Hepatocyte (in vitro differentiated cells): ENCODE data around the gene CHD1. TPM values are rescaled to one million over a fixed set of nuclear protein-coding genes. Genes with fewer than 3 reads are reported as not detected.

Experiments
- DNase-seq: peaks from one replicate; pipeline ENCODE4 v3.0.0-alpha.2; 2016; ENCODE audit warnings: low spot score
- H2AFZ ChIP-seq: fragments of 200-600 bp; sonication (generic); 2 replicates; pipeline ENCODE4 v1.6.0; 2016; ENCODE audit warnings: antibody characterized with exemption, mild to moderate bottlenecking
- H3K27ac ChIP-seq: fragments of 200-600 bp; sonication (generic); 2 replicates; pipeline ENCODE4 v1.5.1; 2016; ENCODE audit warnings: mild to moderate bottlenecking
- H3K27me3 ChIP-seq: fragments of 200-600 bp; sonication (generic); 2 replicates; pipeline ENCODE4 v1.6.1; 2016
- H3K36me3 ChIP-seq: fragments of 200-600 bp; sonication (generic); replicated peaks from 2 replicates; pipeline ENCODE4 v1.5.1; 2016; ENCODE audit warnings: low read depth; ENCODE audit not compliant: insufficient read depth
- H3K4me1 ChIP-seq: fragments of 200-600 bp; sonication (generic); 2 replicates; pipeline ENCODE4 v1.5.1; 2016; ENCODE audit warnings: mild to moderate bottlenecking, moderate library complexity; ENCODE audit not compliant: insufficient read depth
- H3K4me2 ChIP-seq: fragments of 200-600 bp; sonication (generic); 2 replicates; pipeline ENCODE4 v1.6.0; 2016
- H3K4me3 ChIP-seq: fragments of 200-600 bp; sonication (generic); 2 replicates; pipeline ENCODE4 v1.5.1; 2016; ENCODE audit warnings: mild to moderate bottlenecking
- H3K79me2 ChIP-seq: fragments of 200-600 bp; sonication (generic); 2 replicates; pipeline ENCODE4 v1.6.0; 2017; ENCODE audit warnings: mild to moderate bottlenecking
- H3K9me2 ChIP-seq: fragments of 200-600 bp; sonication (generic); replicated peaks from 2 replicates; pipeline ENCODE4 v1.6.0; 2017; ENCODE audit warnings: mild to moderate bottlenecking; ENCODE audit not compliant: insufficient read depth
- H3K9me3 ChIP-seq: fragments of 200-600 bp; sonication (generic); 2 replicates; pipeline ENCODE4 v1.5.1; 2016; ENCODE audit warnings: low read depth, mild to moderate bottlenecking
- H4K20me1 ChIP-seq: fragments of 200-600 bp; sonication (generic); 2 replicates; pipeline ENCODE4 v1.6.0; 2016; ENCODE audit warnings: mild to moderate bottlenecking; ENCODE audit not compliant: insufficient read depth, poor library complexity, severe bottlenecking
- CTCF ChIP-seq: fragments of 200-600 bp; sonication (generic); IDR thresholded peaks from 2 replicates; pipeline ENCODE4 v1.5.1; 2016; ENCODE audit warnings: antibody characterized with exemption, mild to moderate bottlenecking; ENCODE audit not compliant: poor library complexity
- EZH2 ChIP-seq: fragments of 200-600 bp; sonication (generic); IDR thresholded peaks from 2 replicates; pipeline ENCODE4 v1.6.1; 2016; ENCODE audit warnings: antibody characterized with exemption, mild to moderate bottlenecking, borderline replicate concordance
- EZH2phosphoT487 ChIP-seq: fragments of 200-600 bp; sonication (generic); IDR thresholded peaks from one replicate; pipeline ENCODE4 v1.6.1; 2018; ENCODE audit warnings: antibody characterized with exemption, mild to moderate bottlenecking, low read depth, moderate library complexity; ENCODE audit not compliant: unreplicated experiment, severe bottlenecking
- WGBS: methylation state at CpG from one replicate; pipeline ENCODE4 v1.1.6; 2016; ENCODE audit warnings: low lambda C conversion rate; ENCODE audit errors: missing lambda C conversion rate; 5-methylcytosine and 5-hydroxymethylcytosine counted together
- polyA plus RNA-seq: library from polyadenylated mRNA; unstranded; fragments of >200 nt; fragmentation: Nextera tagmentation; extraction: Ambion mirVana; gene quantifications from 2 replicates; pipeline ENCODE4 v1.2.1, GENCODE V29; 2016
- total RNA-seq: library from RNA; depleted of rRNA; stranded (reverse); fragments of >200 nt; gene quantifications from 2 replicates; pipeline ENCODE4 v1.2.3, GENCODE V29; 2014

CHD1 gene
- total and polyA plus RNA-seq, 2 experiments from 2014 or later, result 14.2 to 81.4 TPM

GRCh38 chr5:98917433-98917832 lies 11.4 kb downstream of the CHD1 start:
- H2AFZ ChIP-seq, result no peak overlapping the region
- H3K4me1 ChIP-seq, result no peaks in the 10 kb centered on the region
- H3K4me2 ChIP-seq, result no peak overlapping the region
- H3K9me2 ChIP-seq, result no peaks in the 10 kb centered on the region
- peaks cover 36% of the 10 kb centered on the region for H4K20me1 ChIP-seq
- no peaks in the 10 kb centered on the region for H3K36me3 ChIP-seq
- H3K4me3 ChIP-seq, result no peak overlapping the region
- H3K27me3 ChIP-seq, result no peaks in the 10 kb centered on the region
- H3K9me3 ChIP-seq, result no peaks in the 10 kb centered on the region
- no peak overlapping the region for H3K27ac ChIP-seq
- TF ChIP-seq EZH2 (no peak), CTCF (no peak)
- no peak for DNase-seq
- WGBS, result 86% methylated on average over 2 of the region's 2 CpGs
- peaks cover 100% of the 10 kb centered on the region for H3K79me2 ChIP-seq

GRCh38 chr5:98916540-98916939 lies 12.3 kb downstream of the CHD1 start:
- 0% methylated on average over 1 of the region's 2 CpGs for WGBS
- no peaks in the 10 kb centered on the region for H3K9me2 ChIP-seq
- no peak for DNase-seq
- no peak overlapping the region for H3K4me3 ChIP-seq
- no peaks in the 10 kb centered on the region for H3K4me1 ChIP-seq
- no peak overlapping the region for H3K4me2 ChIP-seq
- no peak overlapping the region for H2AFZ ChIP-seq
- H3K36me3 ChIP-seq, result no peaks in the 10 kb centered on the region
- peaks cover 100% of the 10 kb centered on the region for H3K79me2 ChIP-seq
- H4K20me1 ChIP-seq, result peaks cover 38% of the 10 kb centered on the region
- TF ChIP-seq EZH2phosphoT487, result no peak
- no peak for TF ChIP-seq EZH2
- no peak for TF ChIP-seq CTCF
- no peaks in the 10 kb centered on the region for H3K27me3 ChIP-seq
- H3K9me3 ChIP-seq, result no peaks in the 10 kb centered on the region
- no peak overlapping the region for H3K27ac ChIP-seq

DNA sequence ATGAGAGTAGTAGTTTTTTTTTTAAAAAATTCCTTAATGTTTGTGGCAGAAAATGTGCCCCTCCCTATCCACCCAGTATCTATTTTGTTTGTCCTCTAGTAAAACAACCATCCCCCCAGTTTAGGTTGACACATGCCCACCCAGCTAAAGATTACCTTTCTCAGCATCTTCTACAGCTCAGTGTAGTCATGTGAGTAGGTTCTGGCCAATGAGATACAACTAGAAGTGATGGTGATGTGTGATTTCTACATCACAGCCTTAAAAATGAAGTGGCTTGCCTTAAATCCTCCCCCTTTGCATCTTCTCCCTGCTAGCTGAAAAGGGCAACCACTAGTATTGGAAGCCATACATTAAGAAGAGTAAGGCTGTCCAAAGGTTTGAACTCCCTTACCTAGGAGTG lies 14.9 kb downstream of the CHD1 start:
- no peaks in the 10 kb centered on the region for H3K36me3 ChIP-seq
- peaks cover 100% of the 10 kb centered on the region for H3K79me2 ChIP-seq
- no peak overlapping the region for H3K27ac ChIP-seq
- DNase-seq, result no peak
- H3K9me2 ChIP-seq, result no peaks in the 10 kb centered on the region
- H2AFZ ChIP-seq, result no peak overlapping the region
- no peaks in the 10 kb centered on the region for H3K27me3 ChIP-seq
- TF ChIP-seq CTCF (no peak), EZH2 (no peak), EZH2phosphoT487 (no peak)
- H3K4me2 ChIP-seq, result no peak overlapping the region
- no peaks in the 10 kb centered on the region for H3K9me3 ChIP-seq
- H4K20me1 ChIP-seq, result peaks cover 27% of the 10 kb centered on the region
- no peaks in the 10 kb centered on the region for H3K4me1 ChIP-seq
- no peak overlapping the region for H3K4me3 ChIP-seq
